ENCODE results near the gene IL21R. TPM values are rescaled to one million over a fixed set of nuclear protein-coding genes. Genes with fewer than 3 reads are reported as not detected.

IL21R gene
- total RNA-seq, 2 experiments from 2014 or later: 34.5 to 34.8 TPM

GRCh38 chr16:27449434-27450195 lies 47.6 kb downstream of the IL21R start:
- H3K36me3 Mint-ChIP-seq (ENCODE audit: low read depth): peaks cover 61% of the 10 kb centered on the region
- H3K9me3 ChIP-seq (ENCODE audit: control insufficient read depth in 1 of 2, insufficient read depth in 1 of 2, low read length in 2 of 2): peaks cover 2% of the 10 kb centered on the region in 2 experiments
- H3K4me1 ChIP-seq (ENCODE audit: insufficient read depth, low read length): peaks cover 78% of the 10 kb centered on the region
- H3K27ac Mint-ChIP-seq: peak overlapping the region; percentile 93
- H3K4me3 ChIP-seq (ENCODE audit: low read length): peak overlapping the region; percentile 10
- intact Hi-C loops (cut with DNase I, micrococcal nuclease): loop anchor here in 1 of 2 experiments (5.0 kb wide), 2 partner anchors 132 to 212 kb away; no protein-coding TSS in a partner anchor
- peak overlapping the region in 1 of 2 donors; percentile 18 for H3K27ac ChIP-seq (ENCODE audit: low read depth in 1 of 2, low read length in 2 of 2)
- POLR2A ChIA-PET: interaction anchor here (0.9 to 1.6 kb wide), 5 partner anchors 14 to 221 kb away, joined by 3 to 6 read pairs (median 3); no protein-coding TSS in a partner anchor
- H3K9me3 Mint-ChIP-seq: no peaks in the 10 kb centered on the region
- TF ChIP-seq, protein P1, sequence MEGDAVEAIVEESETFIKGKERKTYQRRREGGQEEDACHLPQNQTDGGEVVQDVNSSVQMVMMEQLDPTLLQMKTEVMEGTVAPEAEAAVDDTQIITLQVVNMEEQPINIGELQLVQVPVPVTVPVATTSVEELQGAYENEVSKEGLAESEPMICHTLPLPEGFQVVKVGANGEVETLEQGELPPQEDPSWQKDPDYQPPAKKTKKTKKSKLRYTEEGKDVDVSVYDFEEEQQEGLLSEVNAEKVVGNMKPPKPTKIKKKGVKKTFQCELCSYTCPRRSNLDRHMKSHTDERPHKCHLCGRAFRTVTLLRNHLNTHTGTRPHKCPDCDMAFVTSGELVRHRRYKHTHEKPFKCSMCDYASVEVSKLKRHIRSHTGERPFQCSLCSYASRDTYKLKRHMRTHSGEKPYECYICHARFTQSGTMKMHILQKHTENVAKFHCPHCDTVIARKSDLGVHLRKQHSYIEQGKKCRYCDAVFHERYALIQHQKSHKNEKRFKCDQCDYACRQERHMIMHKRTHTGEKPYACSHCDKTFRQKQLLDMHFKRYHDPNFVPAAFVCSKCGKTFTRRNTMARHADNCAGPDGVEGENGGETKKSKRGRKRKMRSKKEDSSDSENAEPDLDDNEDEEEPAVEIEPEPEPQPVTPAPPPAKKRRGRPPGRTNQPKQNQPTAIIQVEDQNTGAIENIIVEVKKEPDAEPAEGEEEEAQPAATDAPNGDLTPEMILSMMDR (IDR thresholded peaks at IDR 0.05): no peak
- DNase-seq: peak; percentile 31 to 93 (median 60)
- peaks cover 45% of the 10 kb centered on the region for H3K36me3 ChIP-seq (ENCODE audit: insufficient read depth, low read length)
- CTCF ChIA-PET: interaction anchor here (0.8 to 2.6 kb wide), 7 partner anchors 10 to 218 kb away, joined by 3 to 12 read pairs (median 3); partner anchors contain the start of gene IL21R
- H3K27me3 Mint-ChIP-seq: no peaks in the 10 kb centered on the region
- no peaks in the 10 kb centered on the region for H3K27me3 ChIP-seq (ENCODE audit: control insufficient read depth in 1 of 2, insufficient read depth in 2 of 2, low read length in 2 of 2)
- ATAC-seq (ENCODE audit: poor library complexity): peak; percentile 46
- peaks cover 81% of the 10 kb centered on the region for H3K4me1 Mint-ChIP-seq (ENCODE audit: low read depth)
- peak overlapping the region; percentile 70 for H3K4me3 Mint-ChIP-seq

- peaks cover 40% of the 10 kb centered on the region for H3K36me3 ChIP-seq (ENCODE audit: insufficient read depth, low read length)
- no peaks in the 10 kb centered on the region for H3K9me3 ChIP-seq (ENCODE audit: control insufficient read depth in 1 of 2, insufficient read depth in 1 of 2, low read length in 2 of 2)
- peak overlapping the region; percentile 10 for H3K4me3 ChIP-seq (ENCODE audit: low read length)
- peaks cover 74% of the 10 kb centered on the region for H3K4me1 ChIP-seq (ENCODE audit: insufficient read depth, low read length)
- H3K27me3 ChIP-seq (ENCODE audit: control insufficient read depth in 1 of 2, insufficient read depth in 2 of 2, low read length in 2 of 2): no peaks in the 10 kb centered on the region
- ATAC-seq (ENCODE audit: poor library complexity): no peak
- peaks cover 55% of the 10 kb centered on the region for H3K36me3 Mint-ChIP-seq (ENCODE audit: low read depth)
- H3K27ac ChIP-seq (ENCODE audit: low read depth in 1 of 2, low read length in 2 of 2): peak overlapping the region in 1 of 2 donors; percentile 37
- H3K27ac Mint-ChIP-seq: peak overlapping the region; percentile 93
- ChIA-PET POLR2A (interaction anchor here (0.9 to 1.6 kb wide), 6 partner anchors 14 to 221 kb away, joined by 3 to 6 read pairs (median 3); no protein-coding TSS in a partner anchor), CTCF (interaction anchor here (0.8 to 2.6 kb wide), 9 partner anchors 10 to 281 kb away, joined by 3 to 12 read pairs (median 3); partner anchors contain the start of gene IL21R)
- peaks cover 79% of the 10 kb centered on the region for H3K4me1 Mint-ChIP-seq (ENCODE audit: low read depth)
- intact Hi-C loops (cut with DNase I, micrococcal nuclease): no loop called here
- H3K27me3 Mint-ChIP-seq: no peaks in the 10 kb centered on the region
- DNase-seq: no peak
- TF ChIP-seq, protein P1 (IDR thresholded peaks at IDR 0.05): no peak
- no peaks in the 10 kb centered on the region for H3K9me3 Mint-ChIP-seq
- H3K4me3 Mint-ChIP-seq: peak overlapping the region; percentile 70
Observed at GRCh38 chr16:27450196-27450549, 48.2 kb downstream of the IL21R start.

DNA sequence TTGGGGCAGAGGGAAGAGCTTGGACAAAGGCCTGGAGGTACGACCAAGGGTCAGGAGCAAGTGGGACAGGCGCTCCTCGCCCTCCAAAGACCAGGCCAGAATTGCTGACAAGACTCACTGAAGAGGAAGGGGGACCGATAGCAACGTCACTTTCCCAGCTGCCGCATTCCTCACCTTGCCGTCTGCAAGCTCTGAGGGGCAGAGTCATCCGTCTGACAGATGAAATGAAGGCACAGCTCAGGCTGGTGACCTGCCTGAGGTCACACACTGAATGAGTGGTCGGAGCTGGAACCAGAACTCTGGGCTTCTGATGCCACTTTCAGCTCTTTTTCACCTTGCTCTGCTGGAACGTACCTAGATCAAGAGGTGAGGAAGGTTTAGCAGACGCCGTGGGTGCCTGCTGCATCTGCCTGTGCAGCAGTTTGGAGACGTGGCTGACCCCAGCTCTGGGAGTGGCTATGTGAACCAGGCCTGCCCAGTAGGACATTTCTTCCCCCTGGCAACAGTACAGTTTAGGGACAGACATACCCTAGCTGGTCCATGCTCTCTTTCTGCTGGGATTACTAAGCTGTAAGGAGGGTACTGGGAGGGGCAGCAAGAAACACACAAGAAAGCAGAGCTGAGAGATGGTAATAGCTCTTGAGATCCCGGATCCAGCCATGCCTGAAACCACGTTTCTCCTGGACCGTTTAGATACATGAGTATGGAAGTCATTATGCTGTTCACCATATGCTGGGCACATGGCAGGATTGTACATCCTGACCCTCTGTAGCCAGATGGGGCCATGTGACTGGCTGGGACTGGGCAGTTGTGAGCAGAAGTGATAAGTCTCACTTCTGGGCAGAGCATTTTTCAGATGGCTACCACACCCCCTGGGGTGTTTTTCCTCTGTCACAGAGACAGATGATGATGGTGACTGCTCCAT lies 50.9 kb downstream of the IL21R start:
- no peak overlapping the region for H3K4me3 Mint-ChIP-seq
- H3K4me1 Mint-ChIP-seq (ENCODE audit: low read depth): peaks cover 78% of the 10 kb centered on the region
- CTCF ChIA-PET: interaction anchor here (0.8 to 2.3 kb wide), 3 partner anchors 78 to 274 kb away, joined by 3 to 8 read pairs (median 4); no protein-coding TSS in a partner anchor
- Histone ChIP-seq H3K4me1 (ENCODE audit: insufficient read depth, low read length) (peaks cover 70% of the 10 kb centered on the region), H3K27me3 (ENCODE audit: control insufficient read depth in 1 of 2, insufficient read depth in 2 of 2, low read length in 2 of 2) (no peaks in the 10 kb centered on the region), H3K36me3 (ENCODE audit: insufficient read depth, low read length) (peaks cover 17% of the 10 kb centered on the region), H3K9me3 (ENCODE audit: control insufficient read depth in 1 of 2, insufficient read depth in 1 of 2, low read length in 2 of 2) (no peaks in the 10 kb centered on the region), H3K4me3 (ENCODE audit: low read length) (no peak overlapping the region), H3K27ac (ENCODE audit: low read depth in 1 of 2, low read length in 2 of 2) (no peak overlapping the region)
- no peak for ATAC-seq (ENCODE audit: poor library complexity)
- DNase-seq: no peak
- no peaks in the 10 kb centered on the region for H3K9me3 Mint-ChIP-seq
- POLR2A ChIA-PET: interaction anchor here (1.0 to 1.4 kb wide), 7 partner anchors 10 to 222 kb away, joined by 3 to 4 read pairs (median 4); partner anchors contain the start of gene IL21R
- H3K27me3 Mint-ChIP-seq: no peaks in the 10 kb centered on the region
- peaks cover 33% of the 10 kb centered on the region for H3K36me3 Mint-ChIP-seq (ENCODE audit: low read depth)
- peak overlapping the region; percentile 93 for H3K27ac Mint-ChIP-seq
- TF ChIP-seq, protein P1 (IDR thresholded peaks at IDR 0.05): no peak
- intact Hi-C loops (cut with DNase I, micrococcal nuclease): no loop called here

Data from CD4-positive, alpha-beta T cell (primary cell).